Activated gamma-delta T cell (primary cell): ENCODE results near the gene ZDHHC5.

Experiments used
- DNase-seq: peaks from one replicate; lab custom pipeline; 2025; lab: John Stamatoyannopoulos, UW

Gene ZDHHC5

GRCh38 chr11:57729479-57729878 lies 61.6 kb downstream of the ZDHHC5 start:
- no peak for DNase-seq

- no peak for DNase-seq
Observed at GRCh38 chr11:57732661-57733060, 64.7 kb downstream of the ZDHHC5 start.

GRCh38 chr11:57735619-57736298 lies 67.8 kb downstream of the ZDHHC5 start:
- no peak for DNase-seq

GRCh38 chr11:57741132-57742086 lies 73.5 kb downstream of the ZDHHC5 start, which contains the start of gene SELENOH:
Gene SELENOH (plus strand): TSS chr11:57741491. CDS start chr11:57741596, 105 bp downstream.
- peak; percentile 78 for DNase-seq

GRCh38 chr11:57742087-57742452 lies 74.2 kb downstream of the ZDHHC5 start:
- no peak for DNase-seq

- no peak for DNase-seq
Observed at GRCh38 chr11:57744357-57744756, 76.4 kb downstream of the ZDHHC5 start.

- no peak for DNase-seq
Observed at GRCh38 chr11:57745206-57745605, 77.3 kb downstream of the ZDHHC5 start.

GRCh38 chr11:57746920-57747319 lies 79.0 kb downstream of the ZDHHC5 start:
- no peak for DNase-seq
